SJSA1 (cell line): ENCODE data around the gene ACOXL. TPM values are rescaled to one million over a fixed set of nuclear protein-coding genes. Genes with fewer than 3 reads are reported as not detected.

Source experiments
- DNase-seq, 2 experiments: peaks; one replicate each; pipeline ENCODE4 v3.0.0-alpha.2; 2015 to 2020; ENCODE audit warnings: low spot score in 2 of 2, low read depth in 1 of 2
- H3K27ac ChIP-seq: fragments of 250-450 bp; sonication (Bioruptor Pico); 2 replicates; pipeline ENCODE4 v1.5.1; 2020; ENCODE audit warnings: mild to moderate bottlenecking, moderate library complexity
- H3K27me3 ChIP-seq: fragments of 250-450 bp; sonication (Bioruptor Pico); replicated peaks from 2 replicates; pipeline ENCODE4 v1.5.1; 2020; ENCODE audit warnings: mild to moderate bottlenecking, moderate library complexity
- H3K36me3 ChIP-seq: fragments of 250-450 bp; sonication (Bioruptor Pico); 2 replicates; pipeline ENCODE4 v1.5.1; 2020; ENCODE audit warnings: mild to moderate bottlenecking
- H3K4me1 ChIP-seq: fragments of 250-450 bp; sonication (Bioruptor Pico); replicated peaks from 2 replicates; pipeline ENCODE4 v1.6.1; 2021; ENCODE audit warnings: mild to moderate bottlenecking
- H3K4me3 ChIP-seq: fragments of 250-450 bp; sonication (Bioruptor Pico); 2 replicates; pipeline ENCODE4 v1.5.1; 2020; ENCODE audit warnings: mild to moderate bottlenecking
- H3K9me3 ChIP-seq: fragments of 250-450 bp; sonication (Bioruptor Pico); replicated peaks from 2 replicates; pipeline ENCODE4 v1.5.1; 2020; ENCODE audit warnings: mild to moderate bottlenecking
- total RNA-seq: library from RNA; depleted of rRNA; stranded (reverse); fragments of >200 nt; shearing (Covaris generic); gene quantifications from 2 replicates; pipeline ENCODE4 v1.2.3, GENCODE V29; 2014

The ACOXL gene
- total RNA-seq, 1 experiment from 2014 or later = not detected

DNA sequence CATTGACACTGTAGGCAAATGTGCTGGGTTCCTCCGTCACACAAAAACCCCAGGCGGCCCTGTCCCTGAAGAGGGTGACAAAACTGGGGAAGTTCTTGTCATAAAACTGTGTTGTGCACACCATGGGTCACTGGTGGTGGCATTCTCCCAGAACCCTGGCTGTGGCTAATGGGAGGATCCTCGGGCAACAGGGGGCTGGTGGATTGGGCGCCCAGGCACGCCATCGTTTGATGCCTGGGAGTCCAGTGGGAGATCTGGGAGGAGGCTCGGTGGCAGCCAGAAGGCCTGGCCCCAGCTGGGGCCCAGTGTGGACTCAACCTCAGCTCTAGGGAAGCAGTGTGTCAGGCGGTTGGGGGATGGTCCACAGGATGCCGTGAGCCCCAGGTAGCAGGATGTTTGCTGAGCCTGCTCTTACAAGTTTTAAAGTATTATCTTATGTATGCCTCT is 140.7 kb downstream of the ACOXL start:
- Histone ChIP-seq H3K9me3 (no peaks in the 10 kb centered on the region), H3K27me3 (no peaks in the 10 kb centered on the region; the same call in 1 of the 2 replicates), H3K4me1 (no peaks in the 10 kb centered on the region), H3K36me3 (no peaks in the 10 kb centered on the region), H3K4me3 (no peak overlapping the region), H3K27ac (no peak overlapping the region)
- no peak for DNase-seq

- H3K4me3 ChIP-seq = no peak overlapping the region
- H3K27ac ChIP-seq = no peak overlapping the region
- no peaks in the 10 kb centered on the region; the same call in 1 of the 2 replicates for H3K27me3 ChIP-seq
- H3K4me1 ChIP-seq = no peaks in the 10 kb centered on the region
- no peaks in the 10 kb centered on the region for H3K36me3 ChIP-seq
- H3K9me3 ChIP-seq = no peaks in the 10 kb centered on the region
- DNase-seq = no peak
Measured at GRCh38 chr2:110873597-110874452, 141.5 kb downstream of the ACOXL start.

- H3K36me3 ChIP-seq = no peaks in the 10 kb centered on the region
- peaks cover 2% of the 10 kb centered on the region; the same call in 1 of the 2 replicates for H3K27me3 ChIP-seq
- H3K9me3 ChIP-seq = no peaks in the 10 kb centered on the region
- H3K27ac ChIP-seq = no peak overlapping the region
- DNase-seq = no peak
- H3K4me3 ChIP-seq = no peak overlapping the region
- no peaks in the 10 kb centered on the region for H3K4me1 ChIP-seq
Measured at GRCh38 chr2:110874453-110875383, 142.3 kb downstream of the ACOXL start.

- peaks cover 2% of the 10 kb centered on the region; the same call in 1 of the 2 replicates for H3K27me3 ChIP-seq
- H3K4me3 ChIP-seq = no peak overlapping the region
- H3K9me3 ChIP-seq = no peaks in the 10 kb centered on the region
- H3K4me1 ChIP-seq = no peaks in the 10 kb centered on the region
- H3K27ac ChIP-seq = no peak overlapping the region
- no peak for DNase-seq
- H3K36me3 ChIP-seq = no peaks in the 10 kb centered on the region
Measured at GRCh38 chr2:110875384-110875725, 143.0 kb downstream of the ACOXL start.

- H3K9me3 ChIP-seq = no peaks in the 10 kb centered on the region
- H3K4me1 ChIP-seq = no peaks in the 10 kb centered on the region
- no peak overlapping the region for H3K4me3 ChIP-seq
- no peaks in the 10 kb centered on the region for H3K36me3 ChIP-seq
- peaks cover 2% of the 10 kb centered on the region for H3K27me3 ChIP-seq
- DNase-seq = no peak
- H3K27ac ChIP-seq = no peak overlapping the region
Measured at GRCh38 chr2:110876167-110876999, 144.0 kb downstream of the ACOXL start.

DNA sequence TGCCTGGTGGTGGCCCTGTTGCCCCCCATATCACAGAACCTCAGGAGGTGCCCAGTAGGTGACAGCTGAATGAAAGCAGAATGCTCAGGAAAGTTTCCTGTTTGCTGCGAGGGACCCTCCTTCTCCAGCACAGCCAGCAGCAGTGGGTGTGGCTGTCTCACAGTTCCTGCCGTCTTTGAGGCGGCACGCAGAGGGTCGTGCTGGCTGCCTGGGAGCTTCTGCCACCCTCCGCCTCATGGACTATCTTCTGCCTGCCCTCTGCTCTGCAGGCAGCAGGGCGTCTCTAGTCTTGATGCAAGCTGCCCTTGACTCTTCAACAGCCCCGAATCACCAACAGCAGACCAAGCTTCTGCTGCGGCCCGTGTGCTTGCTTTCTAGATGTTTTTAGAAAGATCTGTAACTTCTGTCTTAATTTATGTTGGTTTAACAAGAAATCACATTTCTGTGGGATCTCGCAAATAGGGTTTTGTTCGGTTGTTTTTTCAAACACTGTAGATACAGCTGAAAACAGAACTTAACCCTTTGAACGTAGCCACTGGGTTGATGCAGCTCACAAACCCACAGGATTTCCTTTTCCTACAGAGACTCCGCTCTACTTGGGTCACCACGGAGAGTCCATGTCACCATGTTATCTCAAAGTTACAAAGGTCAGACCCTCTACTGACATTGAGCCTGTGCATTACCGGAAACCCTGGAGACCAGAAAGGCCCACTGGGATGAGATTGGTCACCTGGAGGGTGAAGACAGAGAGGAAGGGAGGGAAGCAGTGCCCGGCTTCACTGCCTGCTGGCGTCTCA is 144.9 kb downstream of the ACOXL start:
- no peaks in the 10 kb centered on the region for H3K36me3 ChIP-seq
- no peak for DNase-seq
- H3K27me3 ChIP-seq = peaks cover 2% of the 10 kb centered on the region
- H3K9me3 ChIP-seq = no peaks in the 10 kb centered on the region
- no peak overlapping the region for H3K27ac ChIP-seq
- H3K4me1 ChIP-seq = no peaks in the 10 kb centered on the region
- no peak overlapping the region for H3K4me3 ChIP-seq

GRCh38 chr2:110878150-110878549 is 145.8 kb downstream of the ACOXL start:
- no peak for DNase-seq

GRCh38 chr2:110881908-110882307 is 149.5 kb downstream of the ACOXL start:
- H3K9me3 ChIP-seq = no peaks in the 10 kb centered on the region
- DNase-seq = no peak
- peaks cover 27% of the 10 kb centered on the region for H3K27me3 ChIP-seq
- no peak overlapping the region for H3K27ac ChIP-seq
- H3K4me3 ChIP-seq = no peak overlapping the region
- H3K36me3 ChIP-seq = no peaks in the 10 kb centered on the region
- H3K4me1 ChIP-seq = no peaks in the 10 kb centered on the region

More at GRCh38 chr2:110878150-110878549, 145.8 kb downstream of the ACOXL start:
- no peak overlapping the region for H3K27ac ChIP-seq
- no peaks in the 10 kb centered on the region for H3K36me3 ChIP-seq
- H3K4me1 ChIP-seq = no peaks in the 10 kb centered on the region
- no peak overlapping the region for H3K4me3 ChIP-seq
- peaks cover 2% of the 10 kb centered on the region for H3K27me3 ChIP-seq
- no peaks in the 10 kb centered on the region for H3K9me3 ChIP-seq

DNA sequence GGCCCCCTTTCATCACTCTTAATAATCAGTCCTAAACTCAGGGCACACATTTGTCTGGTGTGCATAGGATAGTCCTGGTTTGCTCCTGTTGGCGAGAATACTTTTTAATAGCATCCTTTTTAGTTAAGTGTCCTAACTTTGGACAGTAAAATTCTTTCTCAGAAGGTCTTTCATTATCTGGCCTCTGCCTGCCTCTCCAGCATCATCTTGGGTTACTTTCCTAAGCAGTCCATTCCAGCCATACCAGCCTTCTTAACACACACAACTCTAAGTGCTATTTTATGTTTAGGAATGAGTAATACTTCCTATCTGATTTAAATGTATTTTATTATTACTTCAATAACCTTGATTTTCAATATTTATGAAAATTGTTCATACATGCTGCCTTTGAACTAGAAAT is 151.0 kb downstream of the ACOXL start:
- H3K4me3 ChIP-seq = no peak overlapping the region
- no peak overlapping the region for H3K27ac ChIP-seq
- peaks cover 27% of the 10 kb centered on the region for H3K27me3 ChIP-seq
- DNase-seq = no peak
- H3K9me3 ChIP-seq = no peaks in the 10 kb centered on the region
- no peaks in the 10 kb centered on the region for H3K36me3 ChIP-seq
- H3K4me1 ChIP-seq = no peaks in the 10 kb centered on the region

DNA sequence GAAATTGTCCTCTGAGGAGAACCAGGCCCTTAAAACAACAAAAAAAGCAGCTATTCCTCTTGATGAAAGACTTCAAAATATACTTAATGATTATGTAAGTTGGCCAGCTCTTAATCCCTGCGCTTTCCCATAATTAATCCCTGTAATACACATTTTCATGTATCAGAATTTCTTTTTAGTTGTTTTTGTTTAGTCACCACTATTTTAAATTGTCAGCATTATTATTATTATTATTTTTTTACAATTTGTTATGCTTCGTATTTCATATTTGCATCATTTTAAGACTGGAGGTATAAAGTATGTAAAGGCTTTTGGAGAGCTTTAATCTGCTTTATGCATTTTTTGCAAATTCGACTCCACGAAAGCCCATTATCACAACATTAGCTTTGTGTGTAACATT is 152.9 kb downstream of the ACOXL start:
- no peaks in the 10 kb centered on the region for H3K4me1 ChIP-seq
- H3K9me3 ChIP-seq = no peaks in the 10 kb centered on the region
- no peak overlapping the region for H3K4me3 ChIP-seq
- H3K36me3 ChIP-seq = no peaks in the 10 kb centered on the region
- H3K27ac ChIP-seq = no peak overlapping the region
- H3K27me3 ChIP-seq = peaks cover 31% of the 10 kb centered on the region
- no peak for DNase-seq

GRCh38 chr2:110886826-110887573 is 154.6 kb downstream of the ACOXL start:
- Histone ChIP-seq H3K27ac (no peak overlapping the region), H3K9me3 (no peaks in the 10 kb centered on the region), H3K36me3 (no peaks in the 10 kb centered on the region), H3K4me1 (no peaks in the 10 kb centered on the region), H3K4me3 (no peak overlapping the region), H3K27me3 (peaks cover 31% of the 10 kb centered on the region)
- no peak for DNase-seq

- Histone ChIP-seq H3K27ac (no peak overlapping the region), H3K36me3 (no peaks in the 10 kb centered on the region), H3K4me3 (no peak overlapping the region), H3K4me1 (no peaks in the 10 kb centered on the region), H3K27me3 (peaks cover 29% of the 10 kb centered on the region), H3K9me3 (no peaks in the 10 kb centered on the region)
- DNase-seq = no peak
Measured at GRCh38 chr2:110888411-110888810, 156.0 kb downstream of the ACOXL start.
